SK-N-SH (cell line): ENCODE data around the gene SV2B.

ENCODE experiments used
- CHD2 ChIP-seq: fragments of 150-350 bp; IDR thresholded peaks from 2 replicates; pipeline ENCODE4 v1.6.1; 2018; ENCODE audit warnings: low read length; ENCODE audit not compliant: partially characterized antibody
- CTCF ChIP-seq: fragments of 200-600 bp; sonication (generic); IDR thresholded peaks from 2 replicates; pipeline ENCODE4 v1.6.1; 2017; ENCODE audit warnings: antibody characterized with exemption, mild to moderate bottlenecking, moderate library complexity
- EZH2phosphoT487 ChIP-seq: fragments of 200-600 bp; sonication (generic); IDR thresholded peaks from 2 replicates; pipeline ENCODE4 v1.6.1; 2017; ENCODE audit warnings: low read depth, mixed run types, mild to moderate bottlenecking, antibody characterized with exemption, moderate library complexity, borderline replicate concordance
- FOSL2 ChIP-seq: IDR thresholded peaks from 2 replicates; pipeline ENCODE4 v1.4.0; 2012; ENCODE audit warnings: low read depth, mild to moderate bottlenecking, moderate library complexity, borderline replicate concordance
- GABPA ChIP-seq: IDR thresholded peaks from 2 replicates; pipeline ENCODE4 v1.4.0; 2012; ENCODE audit warnings: low read depth, mild to moderate bottlenecking
- NRF1 ChIP-seq: IDR thresholded peaks from 2 replicates; pipeline ENCODE4 v1.6.1; 2012; ENCODE audit warnings: low read depth, mild to moderate bottlenecking, low read length
- POLR2AphosphoS5 ChIP-seq: IDR thresholded peaks from 2 replicates; pipeline ENCODE4 v1.6.1; 2012; ENCODE audit warnings: low read depth, low read length
- RFX5 ChIP-seq: IDR thresholded peaks from 2 replicates; pipeline ENCODE4 v1.6.1; 2012; ENCODE audit warnings: mild to moderate bottlenecking, improper control_type of control experiment, low read length
- RXRA ChIP-seq: IDR thresholded peaks from 2 replicates; pipeline ENCODE4 v1.4.0; 2012; ENCODE audit warnings: low read depth, mild to moderate bottlenecking, borderline replicate concordance
- SIN3A ChIP-seq: IDR thresholded peaks from 2 replicates; pipeline ENCODE4 v1.6.1; 2012; ENCODE audit warnings: low read depth, mild to moderate bottlenecking, low read length, moderate library complexity, borderline replicate concordance
- TAF1 ChIP-seq: IDR thresholded peaks from 2 replicates; pipeline ENCODE4 v1.6.1; 2012; ENCODE audit warnings: low read depth, mild to moderate bottlenecking, low read length, moderate library complexity, borderline replicate concordance
- YY1 ChIP-seq: IDR thresholded peaks from 2 replicates; pipeline ENCODE4 v1.4.0; 2012; ENCODE audit warnings: low read depth, mild to moderate bottlenecking
- TF ChIP-seq, protein P1 (sequence below): IDR thresholded peaks from 2 replicates; pipeline ENCODE4 v1.6.1; 2012; ENCODE audit warnings: mild to moderate bottlenecking, low read depth, low read length, moderate library complexity
- TF ChIP-seq, protein P2 (sequence below): IDR thresholded peaks from 2 replicates; pipeline ENCODE4 v1.4.0; 2012; ENCODE audit warnings: low read depth

DNA sequence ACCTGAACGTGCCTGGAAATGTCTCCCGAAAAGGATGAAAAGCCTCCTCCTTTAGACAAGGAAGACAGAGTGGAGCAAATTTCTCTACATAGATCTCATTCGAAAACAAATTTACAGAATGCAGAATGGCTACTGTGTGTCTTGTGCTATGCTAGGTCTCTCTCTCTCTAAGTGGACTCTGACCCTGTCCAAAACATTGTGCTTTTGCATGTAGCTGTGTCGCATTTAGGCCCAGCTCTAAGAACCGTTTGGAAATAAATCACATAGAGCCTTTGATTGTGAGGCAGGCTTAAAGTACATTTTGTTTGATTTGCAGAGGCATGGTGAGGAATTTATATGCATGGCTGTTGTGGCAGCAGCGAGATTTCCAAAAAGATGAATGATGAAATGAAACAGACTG lies 198.0 kb downstream of the SV2B start:
- TF ChIP-seq EZH2phosphoT487 (no peak), SIN3A (no peak), POLR2AphosphoS5 (no peak), CHD2 (no peak), CTCF (no peak), NRF1 (no peak), RFX5 (no peak), TAF1 (no peak), FOSL2 (no peak), RXRA (no peak), GABPA (no peak), YY1 (no peak)
- TF ChIP-seq, protein P1, sequence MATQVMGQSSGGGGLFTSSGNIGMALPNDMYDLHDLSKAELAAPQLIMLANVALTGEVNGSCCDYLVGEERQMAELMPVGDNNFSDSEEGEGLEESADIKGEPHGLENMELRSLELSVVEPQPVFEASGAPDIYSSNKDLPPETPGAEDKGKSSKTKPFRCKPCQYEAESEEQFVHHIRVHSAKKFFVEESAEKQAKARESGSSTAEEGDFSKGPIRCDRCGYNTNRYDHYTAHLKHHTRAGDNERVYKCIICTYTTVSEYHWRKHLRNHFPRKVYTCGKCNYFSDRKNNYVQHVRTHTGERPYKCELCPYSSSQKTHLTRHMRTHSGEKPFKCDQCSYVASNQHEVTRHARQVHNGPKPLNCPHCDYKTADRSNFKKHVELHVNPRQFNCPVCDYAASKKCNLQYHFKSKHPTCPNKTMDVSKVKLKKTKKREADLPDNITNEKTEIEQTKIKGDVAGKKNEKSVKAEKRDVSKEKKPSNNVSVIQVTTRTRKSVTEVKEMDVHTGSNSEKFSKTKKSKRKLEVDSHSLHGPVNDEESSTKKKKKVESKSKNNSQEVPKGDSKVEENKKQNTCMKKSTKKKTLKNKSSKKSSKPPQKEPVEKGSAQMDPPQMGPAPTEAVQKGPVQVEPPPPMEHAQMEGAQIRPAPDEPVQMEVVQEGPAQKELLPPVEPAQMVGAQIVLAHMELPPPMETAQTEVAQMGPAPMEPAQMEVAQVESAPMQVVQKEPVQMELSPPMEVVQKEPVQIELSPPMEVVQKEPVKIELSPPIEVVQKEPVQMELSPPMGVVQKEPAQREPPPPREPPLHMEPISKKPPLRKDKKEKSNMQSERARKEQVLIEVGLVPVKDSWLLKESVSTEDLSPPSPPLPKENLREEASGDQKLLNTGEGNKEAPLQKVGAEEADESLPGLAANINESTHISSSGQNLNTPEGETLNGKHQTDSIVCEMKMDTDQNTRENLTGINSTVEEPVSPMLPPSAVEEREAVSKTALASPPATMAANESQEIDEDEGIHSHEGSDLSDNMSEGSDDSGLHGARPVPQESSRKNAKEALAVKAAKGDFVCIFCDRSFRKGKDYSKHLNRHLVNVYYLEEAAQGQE: no peak
- TF ChIP-seq, protein P2, sequence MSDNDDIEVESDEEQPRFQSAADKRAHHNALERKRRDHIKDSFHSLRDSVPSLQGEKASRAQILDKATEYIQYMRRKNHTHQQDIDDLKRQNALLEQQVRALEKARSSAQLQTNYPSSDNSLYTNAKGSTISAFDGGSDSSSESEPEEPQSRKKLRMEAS: no peak
